Astrocyte (in vitro differentiated cells and primary cell): Measurements from ENCODE around the gene PSIP1.

Experiments used
- CTCF ChIP-seq: IDR thresholded peaks from 2 replicates; pipeline ENCODE4 v1.5.1; 2011; ENCODE audit warnings: low read depth, mild to moderate bottlenecking, inconsistent platforms, low read length, moderate library complexity; ENCODE audit not compliant: insufficient read depth
- EZH2 ChIP-seq: IDR thresholded peaks from 2 replicates; pipeline ENCODE4 v1.6.1; 2012; ENCODE audit warnings: mild to moderate bottlenecking, low read length, inconsistent platforms; ENCODE audit not compliant: insufficient read depth

GRCh38 chr9:15421990-15422371, 88.8 kb downstream of the PSIP1 start:
- no peak for TF ChIP-seq CTCF
- TF ChIP-seq EZH2: no peak
